Parathyroid adenoma (tissue), 2 donors: ENCODE results near the gene SLX9.
"Not testable (repeated sequence)": the region's sequence is repeated elsewhere in the genome, so short reads cannot be mapped to it uniquely, and the experiment has no call there.

Source experiments
- H2AFZ ChIP-seq: fragments of 300-600 bp; sonication (generic); one replicate; pipeline ENCODE4 v1.7.0; 2017; ENCODE audit warnings: antibody characterized with exemption, mild to moderate bottlenecking
- H3K27ac ChIP-seq: fragments of 300-600 bp; sonication (generic); one replicate; pipeline ENCODE4 v1.7.0; 2017
- H3K27me3 ChIP-seq: fragments of 300-600 bp; sonication (generic); one replicate; pipeline ENCODE4 v1.7.0; 2017; ENCODE audit warnings: low read length; ENCODE audit not compliant: control insufficient read depth, insufficient read depth
- H3K36me3 ChIP-seq: fragments of 300-600 bp; sonication (generic); one replicate; pipeline ENCODE4 v1.7.0; 2017; ENCODE audit warnings: low read length; ENCODE audit not compliant: control insufficient read depth, insufficient read depth
- H3K4me1 ChIP-seq: fragments of 300-600 bp; sonication (generic); one replicate; pipeline ENCODE4 v1.7.0; 2017; ENCODE audit warnings: control low read depth
- H3K4me2 ChIP-seq: fragments of 300-600 bp; sonication (generic); one replicate; pipeline ENCODE4 v1.7.0; 2017; ENCODE audit warnings: low read length
- H3K4me3 ChIP-seq: fragments of 300-600 bp; sonication (generic); one replicate; pipeline ENCODE4 v1.7.0; 2017; ENCODE audit warnings: low read depth, low read length
- H3K79me2 ChIP-seq: fragments of 300-600 bp; sonication (generic); one replicate; pipeline ENCODE4 v1.7.0; 2017; ENCODE audit warnings: control low read depth
- H3K9ac ChIP-seq: fragments of 300-600 bp; sonication (generic); one replicate; pipeline ENCODE4 v1.7.0; 2017; ENCODE audit warnings: mild to moderate bottlenecking
- H3K9me3 ChIP-seq: fragments of 300-600 bp; sonication (generic); one replicate; pipeline ENCODE4 v1.7.0; 2017; ENCODE audit warnings: low read length; ENCODE audit not compliant: control insufficient read depth
- CTCF ChIP-seq: fragments of 300-600 bp; sonication (generic); IDR thresholded peaks from one replicate; pipeline ENCODE4 v1.7.0; 2017; ENCODE audit warnings: antibody characterized with exemption, mild to moderate bottlenecking
- donor health status: primary hyperparathyroidism.

The SLX9 gene

GRCh38 chr21:44911068-44911383 is 28.8 kb upstream of the SLX9 start:
- Histone ChIP-seq H3K27me3 (no peaks in the 10 kb centered on the region), H3K79me2 (no peaks in the 10 kb centered on the region), H3K4me2 (no peak overlapping the region), H3K9me3 (no peaks in the 10 kb centered on the region), H3K4me3 (no peak overlapping the region), H3K4me1 (no peaks in the 10 kb centered on the region), H3K36me3 (no peaks in the 10 kb centered on the region), H2AFZ (no peak overlapping the region), H3K9ac (no peak overlapping the region), H3K27ac (no peak overlapping the region)
- TF ChIP-seq CTCF, result no peak

- no peak overlapping the region for H3K4me3 ChIP-seq
- no peaks in the 10 kb centered on the region for H3K79me2 ChIP-seq
- no peaks in the 10 kb centered on the region for H3K27me3 ChIP-seq
- H2AFZ ChIP-seq, result no peak overlapping the region
- no peak overlapping the region for H3K9ac ChIP-seq
- no peak for TF ChIP-seq CTCF
- no peaks in the 10 kb centered on the region for H3K36me3 ChIP-seq
- no peak overlapping the region for H3K27ac ChIP-seq
- no peak overlapping the region for H3K4me2 ChIP-seq
- H3K4me1 ChIP-seq, result no peaks in the 10 kb centered on the region
- no peaks in the 10 kb centered on the region for H3K9me3 ChIP-seq
Measured at GRCh38 chr21:44911384-44912157, 28.3 kb upstream of the SLX9 start.

- no peak overlapping the region for H2AFZ ChIP-seq
- no peak for TF ChIP-seq CTCF
- H3K9me3 ChIP-seq, result no peaks in the 10 kb centered on the region
- H3K27me3 ChIP-seq, result no peaks in the 10 kb centered on the region
- H3K4me1 ChIP-seq, result no peaks in the 10 kb centered on the region
- no peak overlapping the region for H3K27ac ChIP-seq
- H3K4me3 ChIP-seq, result no peak overlapping the region
- no peak overlapping the region for H3K4me2 ChIP-seq
- H3K9ac ChIP-seq, result no peak overlapping the region
- H3K79me2 ChIP-seq, result no peaks in the 10 kb centered on the region
- H3K36me3 ChIP-seq, result no peaks in the 10 kb centered on the region
Measured at GRCh38 chr21:44912158-44912473, 27.7 kb upstream of the SLX9 start.

GRCh38 chr21:44912506-44913412 is 27.1 kb upstream of the SLX9 start:
- not testable (repeated sequence) for H3K27me3 ChIP-seq, H3K79me2 ChIP-seq, H3K4me2 ChIP-seq, H3K36me3 ChIP-seq, H3K9me3 ChIP-seq, H3K4me1 ChIP-seq, H3K9ac ChIP-seq, H3K4me3 ChIP-seq, H2AFZ ChIP-seq, H3K27ac ChIP-seq

GRCh38 chr21:44913425-44914175 is 26.2 kb upstream of the SLX9 start:
- Histone ChIP-seq H3K4me3 (no peak overlapping the region), H3K36me3 (no peaks in the 10 kb centered on the region), H3K9ac (no peak overlapping the region), H3K9me3 (no peaks in the 10 kb centered on the region), H3K27ac (no peak overlapping the region), H3K79me2 (no peaks in the 10 kb centered on the region), H2AFZ (no peak overlapping the region), H3K4me1 (no peaks in the 10 kb centered on the region), H3K4me2 (no peak overlapping the region), H3K27me3 (no peaks in the 10 kb centered on the region)
- no peak for TF ChIP-seq CTCF
